Measurements from ENCODE around the gene IFT122. TPM values are rescaled to one million over a fixed set of nuclear protein-coding genes. Genes with fewer than 3 reads are reported as not detected.

IFT122 gene
- polyA plus RNA-seq, 6 donors from 2014 or later = 4.4 to 9.7 (median 5.1) TPM; not detected in 1

DNA sequence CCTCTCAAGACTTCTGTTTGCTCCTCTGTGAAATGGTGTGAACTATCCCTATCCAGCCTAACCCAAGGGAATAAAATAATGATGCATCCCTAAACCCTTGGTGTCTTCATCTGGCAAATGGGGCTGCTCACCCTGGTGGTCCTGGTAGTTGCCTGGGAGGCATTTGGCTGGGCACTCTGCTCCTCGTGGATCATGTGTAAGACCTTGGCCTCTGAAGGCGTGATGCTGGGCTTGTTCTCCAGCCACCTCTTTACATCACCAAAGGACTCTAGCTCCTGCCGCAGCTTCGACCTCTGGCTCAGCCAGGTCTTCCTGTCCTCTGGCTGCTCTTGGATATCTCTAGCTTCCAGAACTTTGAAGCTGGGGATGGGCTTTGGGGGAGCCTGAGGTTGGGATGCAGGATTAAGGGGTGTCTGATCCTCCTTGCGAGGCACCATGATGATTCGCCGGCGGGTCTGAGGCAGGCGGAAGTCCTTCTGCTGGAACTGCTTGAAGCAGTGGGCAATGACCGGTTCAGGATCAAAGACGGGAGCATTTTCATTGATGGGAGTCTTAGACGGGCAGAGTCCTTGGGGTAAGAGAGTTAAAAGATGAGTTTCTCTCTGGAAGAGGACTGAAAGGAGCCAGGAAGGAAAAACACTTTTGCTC, 18.7 kb upstream of the IFT122 start:
- no peak for DNase-seq
- Mint-ChIP-seq H3K36me3 (peaks cover 0 to 17% of the 10 kb centered on the region in 2 donors), H3K4me1 (peaks cover 17 to 27% (median 22%) of the 10 kb centered on the region in 3 donors), H3K27ac (peak overlapping the region in 2 of 6 donors; percentile 10 to 60), H3K4me3 (no peak overlapping the region), H3K27me3 (no peaks in the 10 kb centered on the region), H3K9me3 (peaks cover 5 to 17% (median 12%) of the 10 kb centered on the region in 7 donors)
- ATAC-seq (ENCODE audit: low read depth in 2 of 2) = no peak

DNA sequence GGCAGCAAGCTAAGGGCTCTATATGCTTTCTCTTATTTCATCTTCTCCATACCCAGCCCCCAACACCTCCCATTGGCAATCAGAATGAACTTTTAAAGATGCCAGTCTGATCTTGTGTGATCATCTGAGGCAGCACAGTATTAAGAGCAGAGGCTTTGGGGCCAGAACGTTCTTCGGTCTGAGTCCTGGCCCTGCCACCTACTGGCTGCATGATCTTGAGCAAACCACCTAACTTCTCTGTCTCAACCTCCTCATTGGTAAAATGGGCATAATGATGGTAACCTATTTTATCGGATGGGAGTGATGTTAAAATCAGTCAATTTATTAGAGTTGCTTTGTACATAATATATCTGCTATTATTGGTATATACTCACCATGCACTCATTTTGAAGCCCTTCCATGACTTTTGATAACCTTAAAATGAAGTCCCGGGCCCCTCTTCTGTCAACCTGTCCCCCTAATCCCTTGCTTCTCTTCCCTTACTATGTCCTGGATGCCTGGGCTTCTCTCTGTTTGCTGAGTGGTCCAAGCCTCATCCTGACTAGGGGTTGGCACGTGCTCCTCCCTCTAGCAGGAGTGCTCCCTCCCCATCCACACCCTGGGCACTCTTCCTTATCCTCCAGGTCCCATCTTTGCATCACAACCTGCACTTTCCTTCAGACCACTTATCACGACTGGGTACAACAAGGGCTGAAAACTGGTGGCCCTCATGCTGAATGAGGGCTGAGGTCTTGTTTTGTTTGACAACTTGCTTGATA, 17.9 kb upstream of the IFT122 start:
- Mint-ChIP-seq H3K4me1 (peaks cover 17 to 27% (median 23%) of the 10 kb centered on the region in 3 donors), H3K27ac (peak overlapping the region in 1 of 6 donors; percentile 49), H3K36me3 (peaks cover 0 to 17% of the 10 kb centered on the region in 2 donors), H3K27me3 (no peaks in the 10 kb centered on the region), H3K9me3 (peaks cover 5 to 17% (median 12%) of the 10 kb centered on the region in 7 donors), H3K4me3 (no peak overlapping the region)
- ATAC-seq (ENCODE audit: low read depth in 2 of 2) (no peak), DNase-seq (no peak)

DNA sequence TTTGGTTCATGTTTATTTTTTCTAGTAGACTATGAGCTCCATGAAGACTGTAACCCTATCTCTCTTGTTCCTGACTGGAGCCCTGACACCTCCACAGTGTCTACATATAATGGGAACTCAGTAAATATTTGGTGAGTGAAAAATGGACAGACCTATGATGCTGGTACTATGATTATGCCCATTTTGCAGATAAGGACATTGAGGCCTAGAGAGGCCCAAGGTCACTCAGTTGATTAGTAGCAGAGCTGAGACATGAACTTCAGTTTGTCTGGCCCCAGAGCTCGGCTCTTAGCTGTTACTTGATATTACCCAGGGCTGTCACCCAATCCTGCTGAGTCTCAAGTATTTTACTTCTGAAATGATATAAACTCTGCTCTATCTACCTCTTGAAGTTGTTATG, 17.1 kb upstream of the IFT122 start:
- H3K9me3 Mint-ChIP-seq = peaks cover 5 to 17% (median 12%) of the 10 kb centered on the region in 7 donors
- DNase-seq = no peak

DNA sequence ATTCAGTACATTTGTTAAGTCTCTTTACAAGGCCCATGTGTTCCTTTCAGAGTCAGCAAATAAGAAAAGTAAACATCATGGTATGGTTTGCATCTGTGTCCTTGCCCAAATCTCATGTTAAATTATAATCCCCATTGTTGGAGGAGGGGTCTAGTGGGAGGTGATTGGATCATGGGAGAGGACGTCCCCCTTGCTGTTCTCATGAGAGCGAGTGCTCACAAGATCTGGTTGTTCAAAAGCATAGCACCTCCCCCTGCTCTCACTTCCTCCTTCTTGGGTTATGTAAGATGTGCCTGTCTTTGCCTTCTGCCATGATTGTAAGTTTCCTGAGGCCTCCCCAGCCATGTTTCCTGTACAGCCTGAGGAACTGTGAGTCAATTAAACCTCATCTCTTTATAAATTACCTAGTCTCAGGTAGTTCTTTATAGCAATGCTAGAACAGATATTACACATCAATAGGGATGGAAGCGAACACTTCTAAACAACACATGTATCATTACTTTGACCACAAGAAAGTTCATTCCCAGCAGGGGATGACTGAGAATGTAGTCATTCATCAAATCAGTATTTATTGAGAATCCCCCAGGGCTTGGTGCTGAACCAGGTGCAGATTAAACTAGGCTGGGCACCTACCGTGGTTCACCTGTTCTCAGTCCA, 15.7 kb upstream of the IFT122 start:
- DNase-seq (peak; percentile 50), ATAC-seq (ENCODE audit: low read depth in 2 of 2) (peak; percentile 66 to 67)
- Mint-ChIP-seq H3K27ac (peak overlapping the region in 5 of 6 donors; percentile 56 to 79 (median 77)), H3K4me1 (peaks cover 38 to 49% (median 45%) of the 10 kb centered on the region in 3 donors), H3K27me3 (no peaks in the 10 kb centered on the region), H3K9me3 (peaks cover 5 to 17% (median 12%) of the 10 kb centered on the region in 7 donors), H3K4me3 (peak overlapping the region in 4 of 8 donors; percentile 2 to 79 (median 24)), H3K36me3 (peaks cover 0 to 17% of the 10 kb centered on the region in 2 donors)

More for the DNA sequence above, 17.1 kb upstream of the IFT122 start:
- no peak for ATAC-seq (ENCODE audit: low read depth in 2 of 2)
- Mint-ChIP-seq H3K27me3 (no peaks in the 10 kb centered on the region), H3K27ac (no peak overlapping the region), H3K4me3 (no peak overlapping the region), H3K4me1 (peaks cover 25 to 34% (median 30%) of the 10 kb centered on the region in 3 donors), H3K36me3 (peaks cover 0 to 17% of the 10 kb centered on the region in 2 donors)

DNA sequence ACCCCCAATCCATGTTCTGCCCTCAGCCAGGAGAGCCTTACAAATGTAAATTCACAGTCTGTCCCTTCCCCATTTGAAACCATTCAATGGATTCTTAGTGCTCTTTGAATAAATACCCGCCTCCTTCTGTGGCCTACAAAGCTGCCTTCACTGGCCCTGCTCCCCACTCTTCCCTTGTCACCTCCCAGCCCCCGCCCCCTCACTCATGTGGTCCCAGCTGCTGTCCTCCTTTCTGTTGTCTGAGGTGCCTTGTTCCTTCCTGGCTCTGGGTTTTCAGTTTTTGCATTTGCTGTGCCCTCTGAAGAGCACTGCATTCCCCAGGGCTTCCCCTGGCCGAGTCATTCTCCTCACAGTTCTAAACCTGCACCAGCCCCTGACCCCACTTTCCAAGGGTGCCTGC, 14.8 kb upstream of the IFT122 start:
- peaks cover 5 to 17% (median 12%) of the 10 kb centered on the region in 7 donors for H3K9me3 Mint-ChIP-seq
- H3K36me3 Mint-ChIP-seq = peaks cover 0 to 17% of the 10 kb centered on the region in 2 donors
- H3K4me3 Mint-ChIP-seq = peak overlapping the region in 1 of 8 donors; percentile 15
- H3K27me3 Mint-ChIP-seq = no peaks in the 10 kb centered on the region
- peak overlapping the region in 1 of 6 donors; percentile 20 for H3K27ac Mint-ChIP-seq
- DNase-seq (no peak), ATAC-seq (ENCODE audit: low read depth in 2 of 2) (no peak)
- H3K4me1 Mint-ChIP-seq = peaks cover 42 to 56% (median 53%) of the 10 kb centered on the region in 3 donors

DNA sequence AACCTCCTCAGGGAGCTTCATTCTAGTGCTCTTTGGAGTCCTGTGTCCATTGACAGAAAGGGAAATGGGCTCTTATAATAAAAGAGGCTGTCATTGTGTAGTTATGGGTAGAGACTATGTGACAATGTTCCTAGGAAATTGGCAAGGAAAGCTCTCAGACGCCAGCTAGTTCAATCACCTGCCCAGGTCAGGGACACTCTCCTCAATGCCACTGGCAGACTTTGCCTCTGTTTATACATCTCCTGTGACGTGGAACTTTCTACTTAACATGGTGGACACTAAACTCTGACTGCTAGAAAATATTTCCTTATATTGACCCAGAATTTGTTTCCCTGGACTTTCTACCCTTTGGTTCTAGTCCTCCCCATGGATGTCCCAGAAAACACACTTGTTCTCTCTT, 14.4 kb upstream of the IFT122 start:
- Mint-ChIP-seq H3K27me3 (no peaks in the 10 kb centered on the region), H3K36me3 (peaks cover 2 to 17% of the 10 kb centered on the region in 2 donors), H3K4me1 (peaks cover 45 to 56% (median 56%) of the 10 kb centered on the region in 3 donors), H3K4me3 (peak overlapping the region in 1 of 8 donors; percentile 26), H3K9me3 (peaks cover 5 to 17% (median 12%) of the 10 kb centered on the region in 7 donors), H3K27ac (peak overlapping the region in 1 of 6 donors; percentile 20)
- ATAC-seq (ENCODE audit: low read depth in 2 of 2) (no peak), DNase-seq (no peak)

DNA sequence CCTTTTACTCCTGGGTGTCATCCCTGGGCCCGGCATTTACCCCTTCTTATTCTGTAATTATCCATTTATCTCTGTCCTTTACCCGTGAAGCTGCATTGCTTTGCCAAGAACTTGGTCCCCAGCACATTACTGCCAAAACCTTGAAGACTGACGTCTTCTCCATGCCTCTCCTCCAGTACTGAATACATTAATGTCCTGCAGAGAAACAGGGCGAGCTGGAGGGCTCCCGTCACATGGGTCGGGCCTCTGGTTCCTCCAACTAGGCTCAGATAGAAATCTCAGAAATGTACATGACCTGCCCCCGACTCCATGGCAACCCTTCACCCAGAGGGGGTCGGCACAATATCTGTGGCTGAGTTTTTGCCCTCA, 12.0 kb upstream of the IFT122 start:
- peaks cover 49 to 70% (median 62%) of the 10 kb centered on the region in 3 donors for H3K4me1 Mint-ChIP-seq
- H3K4me3 Mint-ChIP-seq = peak overlapping the region; percentile 78 to 92 (median 87)
- DNase-seq (no peak), ATAC-seq (ENCODE audit: low read depth in 2 of 2) (peak in 1 of 2 donors; percentile 2)
- H3K27me3 Mint-ChIP-seq = no peaks in the 10 kb centered on the region
- H3K9me3 Mint-ChIP-seq = peaks cover 5 to 17% (median 12%) of the 10 kb centered on the region in 7 donors
- H3K27ac Mint-ChIP-seq = peak overlapping the region in 5 of 6 donors; percentile 38 to 87 (median 76)
- peaks cover 4 to 25% of the 10 kb centered on the region in 2 donors for H3K36me3 Mint-ChIP-seq

DNA sequence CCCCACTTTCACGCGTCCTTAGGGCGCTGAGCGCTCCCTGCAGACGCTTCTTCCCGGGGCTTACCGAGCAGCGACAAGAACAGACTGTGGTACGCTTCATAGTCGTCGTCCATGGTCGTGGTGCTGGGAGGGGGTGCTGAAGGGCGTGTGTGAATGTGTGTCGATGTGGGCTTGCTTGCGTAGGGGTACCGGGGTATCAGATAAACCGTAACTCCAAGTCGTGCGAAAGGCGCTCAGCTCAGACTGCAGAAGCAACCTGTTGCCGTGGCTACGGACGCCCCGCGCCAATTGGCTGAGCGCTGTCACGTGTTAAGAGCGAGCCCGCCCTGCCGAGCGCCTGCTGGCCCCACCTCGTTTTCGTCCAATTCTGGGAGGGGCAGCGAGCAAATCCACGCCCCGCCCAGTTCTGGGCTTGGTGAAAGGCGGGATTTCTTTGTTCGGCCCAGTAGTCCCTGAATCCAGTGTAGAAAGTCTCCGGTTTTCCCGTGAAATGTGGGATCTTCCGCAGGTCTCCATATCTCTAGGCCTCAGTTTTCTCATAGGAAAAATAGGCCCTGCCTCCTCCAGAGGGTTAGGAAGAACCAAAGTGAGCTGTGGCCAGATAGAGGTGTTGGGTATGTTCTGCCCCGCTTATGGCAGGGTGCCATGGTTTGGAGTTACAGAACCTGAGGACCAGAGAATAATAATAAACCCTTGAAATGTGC, 11.5 kb upstream of the IFT122 start, which contains the start of gene EFCAB12:
Gene EFCAB12 (minus strand): TSS at position 261 of the 704 bp plus-strand sequence. CDS start 148 bp downstream, at position 113.
- peaks cover 6 to 25% of the 10 kb centered on the region in 2 donors for H3K36me3 Mint-ChIP-seq
- H3K27ac Mint-ChIP-seq = peak within 1 kb of the TSS; percentile 38 to 90 (median 81)
- peaks cover 49 to 73% (median 60%) of the 10 kb centered on the region in 3 donors for H3K4me1 Mint-ChIP-seq
- H3K9me3 Mint-ChIP-seq = peaks cover 5 to 17% (median 12%) of the 10 kb centered on the region in 7 donors
- peak within 1 kb of the TSS; percentile 78 to 92 (median 87) for H3K4me3 Mint-ChIP-seq
- ATAC-seq (ENCODE audit: low read depth in 2 of 2) = peak; percentile 93 to 95
- H3K27me3 Mint-ChIP-seq = no peaks in the 10 kb centered on the region
- peak; percentile 82 for DNase-seq

DNA sequence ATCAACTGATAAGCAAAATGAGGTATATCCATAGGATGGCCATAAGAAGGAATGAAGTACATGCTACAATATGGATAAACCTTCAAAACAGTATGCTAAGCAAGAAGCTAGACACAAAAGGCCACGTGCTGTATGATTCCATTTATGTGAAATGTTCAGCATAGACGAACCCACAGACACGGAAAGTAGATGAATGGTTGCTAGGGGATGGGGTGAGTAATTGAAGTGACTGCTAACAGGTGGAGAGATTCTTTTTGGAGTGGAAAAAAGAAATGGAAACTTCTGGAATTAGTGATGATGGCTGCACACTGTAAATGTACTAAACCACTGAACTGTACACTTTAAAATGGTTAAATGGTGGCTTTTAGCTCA, 11.0 kb upstream of the IFT122 start:
- Mint-ChIP-seq H3K27me3 (no peaks in the 10 kb centered on the region), H3K27ac (peak overlapping the region in 5 of 6 donors; percentile 4 to 90 (median 86)), H3K4me3 (peak overlapping the region in 7 of 8 donors; percentile 78 to 89 (median 87)), H3K4me1 (peaks cover 48 to 73% (median 54%) of the 10 kb centered on the region in 3 donors), H3K36me3 (peaks cover 11 to 19% of the 10 kb centered on the region in 2 donors), H3K9me3 (peaks cover 3 to 16% (median 9%) of the 10 kb centered on the region in 7 donors)
- ATAC-seq (ENCODE audit: low read depth in 2 of 2) = no peak
- DNase-seq = no peak

DNA sequence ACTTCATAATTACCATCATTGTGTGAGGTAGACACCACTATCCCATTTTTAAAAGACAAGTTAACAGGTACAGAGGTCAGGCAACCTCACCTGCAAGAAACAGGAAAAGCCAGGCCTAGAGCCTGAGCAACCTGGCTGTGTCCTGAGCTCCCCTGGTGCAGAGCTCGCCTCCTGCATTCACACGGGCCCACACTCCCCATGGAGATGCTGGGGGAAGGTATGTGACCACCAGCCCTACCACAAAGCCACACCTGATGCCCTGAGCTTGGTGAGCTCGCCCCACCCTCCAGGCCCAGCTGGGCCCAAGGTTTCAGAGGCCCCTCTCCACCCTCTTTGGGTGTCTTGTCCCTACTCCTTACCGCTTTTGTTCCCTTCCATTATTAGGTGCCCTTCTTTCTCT, 10.4 kb upstream of the IFT122 start:
- Mint-ChIP-seq H3K4me3 (peak overlapping the region in 4 of 8 donors; percentile 42 to 87 (median 70)), H3K36me3 (peaks cover 15 to 16% of the 10 kb centered on the region in 2 donors), H3K4me1 (peaks cover 47 to 72% (median 54%) of the 10 kb centered on the region in 3 donors), H3K27ac (peak overlapping the region in 3 of 6 donors; percentile 4 to 76 (median 67)), H3K27me3 (no peaks in the 10 kb centered on the region), H3K9me3 (peaks cover 0 to 10% (median 4%) of the 10 kb centered on the region in 7 donors)
- ATAC-seq (ENCODE audit: low read depth in 2 of 2) = no peak
- DNase-seq = no peak

DNA sequence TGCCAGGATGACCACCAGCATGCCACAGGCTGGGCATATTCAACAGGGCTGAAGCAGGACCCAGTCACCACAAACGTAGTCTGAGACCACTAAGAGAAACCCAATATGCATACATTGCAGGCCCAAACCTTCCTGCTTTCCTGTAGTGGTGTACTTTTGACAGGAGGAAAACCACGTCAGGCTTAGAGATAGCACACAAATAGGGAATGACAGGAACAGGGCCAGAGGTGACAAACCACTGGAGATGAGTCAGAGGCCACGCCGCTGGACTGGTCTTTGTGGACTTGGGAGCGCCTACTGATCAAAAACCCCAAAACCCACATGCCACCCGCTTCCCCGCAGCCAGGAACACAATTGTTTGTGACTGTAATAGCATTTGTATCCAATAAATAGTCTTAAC, 8.0 kb upstream of the IFT122 start:
- no peaks in the 10 kb centered on the region for H3K9me3 Mint-ChIP-seq
- H3K36me3 Mint-ChIP-seq = peaks cover 8 to 31% of the 10 kb centered on the region in 2 donors

DNA sequence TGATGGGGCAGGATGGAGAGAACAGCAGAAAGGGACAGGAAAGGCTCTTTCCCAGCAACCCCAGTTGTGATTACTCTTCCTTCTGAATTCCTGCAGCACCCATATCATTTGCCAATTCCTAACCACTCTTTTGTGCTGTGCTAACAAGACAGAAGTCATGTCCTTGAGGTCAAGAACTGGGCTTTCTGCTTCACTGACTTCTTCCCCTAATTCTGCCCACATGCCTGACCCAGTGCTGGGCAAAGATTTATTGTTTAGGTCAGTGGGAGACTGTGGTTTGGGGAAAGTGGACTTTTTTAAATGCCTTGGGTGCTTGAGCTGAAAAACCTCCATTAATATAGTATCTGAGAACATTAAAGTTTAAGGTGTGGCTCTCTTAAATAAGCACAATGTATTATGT, 7.4 kb upstream of the IFT122 start:
- ATAC-seq (ENCODE audit: low read depth in 2 of 2) (no peak), DNase-seq (no peak)
- no peaks in the 10 kb centered on the region for H3K27me3 Mint-ChIP-seq
- H3K9me3 Mint-ChIP-seq = no peaks in the 10 kb centered on the region
- H3K4me1 Mint-ChIP-seq = peaks cover 62 to 86% (median 63%) of the 10 kb centered on the region in 3 donors
- peaks cover 12 to 34% of the 10 kb centered on the region in 2 donors for H3K36me3 Mint-ChIP-seq
- H3K4me3 Mint-ChIP-seq = peak overlapping the region in 1 of 8 donors; percentile 5
- peak overlapping the region in 1 of 6 donors; percentile 62 for H3K27ac Mint-ChIP-seq

More for the DNA sequence above, 8.0 kb upstream of the IFT122 start:
- Mint-ChIP-seq H3K4me1 (peaks cover 64 to 86% (median 65%) of the 10 kb centered on the region in 3 donors), H3K27me3 (no peaks in the 10 kb centered on the region), H3K27ac (peak overlapping the region in 2 of 6 donors; percentile 42 to 59), H3K4me3 (peak overlapping the region in 1 of 8 donors; percentile 25)
- ATAC-seq (ENCODE audit: low read depth in 2 of 2) (no peak), DNase-seq (no peak)
